Astrocyte of the hippocampus (primary cell): Measurements from ENCODE around the gene ATP8B1.
"Not testable (repeated sequence)": the region's sequence is repeated elsewhere in the genome, so short reads cannot be mapped to it uniquely, and the experiment has no call there.

ENCODE experiments used
- DNase-seq: peaks from one replicate; pipeline ENCODE4 v3.0.0; 2011; ENCODE audit warnings: low read depth, low spot score

The ATP8B1 gene

DNA sequence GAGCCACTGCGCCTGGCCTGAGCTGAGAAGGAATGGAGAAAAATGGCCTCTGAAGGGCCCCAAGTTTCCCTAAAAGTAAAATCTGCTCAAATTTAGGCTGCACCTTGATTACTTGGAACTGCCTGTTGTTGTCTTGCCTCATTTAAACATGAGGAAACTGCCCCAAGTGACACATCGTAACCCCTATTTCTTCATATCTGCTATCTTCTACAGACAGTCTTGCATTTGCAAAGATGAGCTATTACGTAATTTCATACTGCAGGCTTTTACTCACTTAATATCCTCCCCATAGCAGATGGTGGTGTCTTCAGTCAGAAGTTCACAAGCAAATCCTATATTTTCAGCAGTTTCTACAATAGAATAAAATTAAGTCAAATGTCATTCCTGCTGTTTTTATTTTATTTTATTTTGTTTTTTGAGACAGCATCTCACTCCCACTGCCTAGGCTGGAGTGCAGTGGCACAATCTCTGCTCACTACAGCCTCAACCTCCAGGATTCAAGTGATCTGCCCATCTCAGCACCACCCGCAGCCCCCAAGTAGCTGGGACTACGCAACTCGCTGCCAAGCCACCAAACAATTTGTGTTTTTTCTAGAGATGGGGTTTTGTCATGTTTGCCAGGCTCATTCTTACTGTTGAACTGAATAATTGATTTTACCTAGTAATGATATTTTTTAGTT, 136.2 kb downstream of the ATP8B1 start:
- no peak for DNase-seq

DNA sequence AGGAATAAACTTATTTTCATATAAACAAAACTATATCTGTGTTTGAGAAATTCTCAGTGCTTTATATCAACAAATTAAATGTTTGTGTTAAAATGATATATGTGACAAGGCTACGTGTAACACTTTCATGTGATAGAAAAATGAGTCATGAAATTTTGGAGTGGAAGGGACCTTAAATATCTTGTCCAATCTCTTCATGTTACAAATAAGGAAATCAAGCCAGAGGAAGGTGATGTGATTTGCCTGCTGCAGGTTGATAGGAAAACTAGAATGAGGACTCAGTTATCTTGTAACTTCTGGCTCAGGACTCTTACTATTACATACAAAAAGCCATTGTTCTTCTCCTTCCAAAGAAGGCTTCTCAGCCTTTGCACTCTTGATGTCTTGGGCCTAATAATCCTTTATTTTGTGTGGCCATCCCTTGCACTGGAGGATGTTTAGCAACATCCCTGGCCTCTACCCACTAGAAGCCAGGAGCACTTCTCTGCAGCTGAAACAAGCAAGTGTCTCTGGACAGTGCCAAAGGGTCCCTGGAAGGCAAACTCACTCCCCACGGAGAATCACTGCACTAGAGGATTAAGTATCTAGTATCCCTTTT, 138.4 kb downstream of the ATP8B1 start:
- DNase-seq, result no peak

DNA sequence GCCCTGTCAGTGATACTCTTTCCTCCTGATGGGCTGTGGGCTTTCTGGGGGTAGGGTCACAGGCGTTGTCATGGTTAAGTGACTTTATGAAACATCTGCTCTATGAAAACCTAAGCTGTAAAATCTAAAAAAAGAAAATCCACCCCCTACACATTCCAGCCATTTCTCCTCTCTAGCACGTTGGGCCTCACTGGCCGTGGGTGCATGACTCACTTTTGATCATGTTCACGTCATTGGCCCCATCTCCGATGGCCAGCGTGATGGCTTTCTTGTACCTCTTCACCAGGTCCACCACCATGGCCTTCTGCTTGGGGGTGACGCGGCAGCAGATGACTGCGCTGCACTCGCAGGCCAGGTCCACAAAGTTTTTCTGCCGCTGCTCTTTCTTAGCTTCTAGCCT, 142.2 kb downstream of the ATP8B1 start:
- peak; percentile 42 for DNase-seq

DNA sequence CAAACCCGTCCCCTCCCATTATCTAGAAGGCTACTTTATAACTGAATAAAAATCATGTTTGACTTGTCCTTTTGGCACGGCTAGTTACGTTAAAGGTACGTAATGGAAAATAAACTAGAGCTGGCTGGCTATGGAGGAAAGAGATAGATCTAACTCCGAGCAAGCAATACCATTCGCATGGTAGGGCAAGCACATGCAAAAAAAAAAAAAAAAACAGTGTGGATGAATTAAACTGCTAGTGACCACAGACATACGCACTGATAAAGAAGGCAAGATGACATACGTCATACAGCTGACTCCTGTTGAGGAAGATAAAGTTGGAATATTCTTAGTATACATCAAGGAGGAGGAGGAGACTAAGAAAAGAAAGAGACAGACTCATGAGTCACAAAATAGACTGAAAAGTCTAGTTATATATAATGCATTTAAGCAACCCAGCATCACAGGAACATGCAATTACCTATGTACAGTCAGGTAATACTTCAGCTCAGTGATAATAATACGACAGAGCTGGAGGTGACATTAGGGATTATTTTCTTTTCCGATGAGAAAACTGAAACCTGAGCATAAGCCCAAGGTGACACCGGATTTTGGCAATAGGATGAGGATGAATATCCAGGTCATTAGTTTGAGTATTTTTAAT, 143.5 kb downstream of the ATP8B1 start:
- DNase-seq, result no peak

DNA sequence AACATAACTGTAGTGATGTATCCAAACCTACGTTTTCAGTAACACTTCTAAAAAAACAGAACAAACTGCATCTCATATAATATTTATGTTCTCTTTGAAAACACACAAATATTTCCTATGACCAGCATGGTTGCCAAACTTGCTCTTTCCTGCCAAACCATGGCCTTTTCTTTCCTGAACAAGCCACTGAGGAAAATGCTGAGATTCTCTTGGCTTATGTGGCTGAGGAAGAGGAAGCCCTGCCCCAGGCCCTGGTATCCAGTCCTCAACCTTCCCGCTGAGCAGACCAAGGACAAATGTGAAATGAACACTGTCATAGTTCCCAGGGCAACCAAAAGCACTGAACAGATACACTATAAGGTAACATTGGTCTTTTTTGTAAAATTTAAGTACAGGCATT, 145.6 kb downstream of the ATP8B1 start:
- DNase-seq, result no peak

DNA sequence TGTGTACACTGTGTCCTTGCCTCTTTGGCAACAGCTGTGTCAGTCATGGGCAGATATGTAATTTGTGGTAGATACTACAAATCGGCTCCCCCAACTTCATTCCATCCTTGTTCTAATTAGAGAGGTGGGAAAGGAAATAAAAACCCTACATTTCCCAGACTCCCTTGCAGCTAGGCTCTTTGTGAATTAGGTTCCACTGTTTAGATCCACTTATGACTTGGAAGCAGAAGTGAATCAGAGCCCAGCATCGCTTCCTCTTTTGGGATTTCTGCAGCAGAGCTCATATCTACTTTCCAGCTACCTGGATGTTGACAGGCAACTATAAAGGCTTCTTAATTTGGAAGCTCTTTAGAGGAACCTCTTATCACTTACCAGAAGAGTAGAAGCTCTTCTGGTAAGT, 147.4 kb downstream of the ATP8B1 start:
- DNase-seq, result no peak

DNA sequence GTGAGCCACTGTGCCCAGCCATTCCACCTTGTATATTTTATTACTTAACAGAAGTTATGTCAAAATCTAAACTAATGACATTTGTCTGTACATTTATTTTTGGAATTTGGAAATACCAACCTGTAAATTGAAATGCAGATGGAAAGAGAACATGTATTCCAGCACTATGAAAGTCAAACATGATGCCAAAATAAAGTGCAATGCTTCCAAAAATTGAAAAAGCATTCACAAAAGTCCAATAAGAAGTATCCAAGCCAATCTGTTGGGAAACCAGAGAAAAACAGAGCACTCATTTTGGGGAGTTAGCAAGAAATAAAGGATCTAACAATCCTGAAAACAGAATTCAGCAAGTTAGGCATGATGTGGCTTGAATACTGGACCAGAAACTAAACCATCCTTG, 151.2 kb downstream of the ATP8B1 start:
- no peak for DNase-seq

DNA sequence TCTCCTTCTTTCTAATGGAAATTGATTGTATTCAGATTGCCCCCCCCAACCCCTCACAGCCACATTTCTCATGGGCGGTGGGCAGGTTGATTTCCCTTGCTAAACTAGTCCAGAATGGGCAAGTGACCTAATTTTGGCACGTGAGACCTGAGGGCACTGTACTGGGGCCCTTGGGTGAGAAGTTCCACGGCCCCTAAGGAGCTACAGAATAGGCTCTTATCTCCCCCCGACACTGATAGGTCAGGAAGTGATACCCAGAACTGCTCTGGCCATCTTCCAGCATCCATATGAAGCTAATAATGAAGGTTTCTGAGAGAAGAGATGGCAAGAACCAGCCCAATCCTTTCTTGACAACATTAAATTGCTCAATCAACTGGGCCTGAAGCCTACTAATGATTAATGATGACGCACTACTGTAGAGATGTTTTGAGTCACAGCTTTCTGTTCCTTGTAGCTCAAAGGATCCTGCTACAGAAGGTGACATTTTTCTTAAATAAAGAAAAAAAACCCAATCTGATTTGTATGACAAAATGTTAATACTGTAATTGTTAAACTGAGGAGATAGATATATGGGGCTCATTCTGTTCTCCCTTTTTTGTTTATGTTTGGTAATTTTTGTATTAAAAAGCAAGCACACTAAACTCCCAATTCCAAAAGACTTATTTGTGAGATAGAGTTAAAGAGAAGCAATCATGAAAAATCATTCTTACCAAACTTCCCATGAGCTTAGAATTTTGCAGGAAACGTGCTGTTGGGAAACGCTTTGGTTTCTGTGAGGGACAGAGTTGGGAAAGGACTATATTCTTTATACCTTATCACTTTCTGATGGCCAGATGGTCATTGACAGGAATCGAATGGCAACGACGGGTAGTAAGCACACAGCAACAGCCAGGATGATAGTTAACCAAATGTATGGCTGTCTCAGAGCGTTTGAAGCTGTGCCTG, 153.3 kb downstream of the ATP8B1 start:
- DNase-seq, result peak; percentile 37

DNA sequence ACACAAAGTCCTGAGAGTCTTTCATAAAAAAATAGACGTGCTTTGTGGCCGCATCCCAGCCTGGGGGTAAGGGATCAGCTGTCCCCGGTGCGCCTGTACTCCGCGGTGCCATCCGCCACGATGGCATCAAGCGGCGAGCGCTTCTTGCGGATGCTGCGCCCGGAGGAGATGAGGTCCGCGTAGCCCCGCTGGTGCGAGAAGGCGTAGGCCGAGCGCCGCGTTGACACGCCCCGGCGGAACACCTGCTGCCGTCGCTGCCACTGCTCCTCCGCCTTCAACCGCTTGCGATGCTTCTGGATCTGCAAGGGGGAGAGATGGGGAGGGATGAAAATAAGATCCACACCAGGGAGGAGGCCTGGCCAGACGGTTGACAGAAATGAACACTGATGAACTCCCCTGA, 154.7 kb downstream of the ATP8B1 start:
- no peak for DNase-seq

DNA sequence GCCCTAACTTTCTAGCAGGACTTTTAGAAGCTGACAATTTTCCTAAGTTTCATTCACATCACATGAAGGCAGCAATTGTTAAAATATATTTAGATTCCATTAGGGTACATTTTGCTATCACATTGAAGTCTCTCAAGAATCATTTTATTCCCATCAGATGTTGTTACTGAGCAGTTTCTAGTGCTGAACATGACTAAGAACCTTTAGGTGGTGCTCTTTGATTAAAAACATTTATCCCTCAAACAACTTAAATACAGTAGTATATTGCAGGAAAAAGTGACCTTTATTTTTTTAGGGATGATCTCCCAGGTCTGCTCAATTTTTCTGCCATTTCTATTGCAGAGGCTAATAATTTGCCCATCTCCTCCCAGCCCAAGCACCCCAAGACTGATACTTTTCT, 158.6 kb downstream of the ATP8B1 start:
- DNase-seq, result no peak

DNA sequence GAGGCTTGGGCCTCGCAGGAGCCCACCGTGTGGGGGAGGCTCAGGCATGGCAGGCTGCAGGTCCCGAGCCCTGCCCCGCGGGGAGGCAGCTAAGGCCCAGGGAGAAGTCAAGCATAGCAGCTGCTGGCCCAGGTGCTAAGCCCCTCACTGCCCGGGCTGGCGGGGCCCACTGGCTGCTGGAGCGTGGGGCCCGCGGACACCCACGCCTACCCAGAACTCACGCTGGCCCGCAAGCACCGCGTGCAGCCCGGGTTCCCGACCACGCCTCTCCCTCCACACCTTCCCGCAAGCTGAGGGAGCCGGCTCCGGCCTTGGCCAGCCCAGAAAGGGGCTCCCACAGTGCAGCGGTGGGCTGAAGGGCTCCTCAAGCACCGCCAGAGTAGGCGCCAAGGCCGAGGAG, 159.4 kb downstream of the ATP8B1 start:
- not testable (repeated sequence) for DNase-seq

DNA sequence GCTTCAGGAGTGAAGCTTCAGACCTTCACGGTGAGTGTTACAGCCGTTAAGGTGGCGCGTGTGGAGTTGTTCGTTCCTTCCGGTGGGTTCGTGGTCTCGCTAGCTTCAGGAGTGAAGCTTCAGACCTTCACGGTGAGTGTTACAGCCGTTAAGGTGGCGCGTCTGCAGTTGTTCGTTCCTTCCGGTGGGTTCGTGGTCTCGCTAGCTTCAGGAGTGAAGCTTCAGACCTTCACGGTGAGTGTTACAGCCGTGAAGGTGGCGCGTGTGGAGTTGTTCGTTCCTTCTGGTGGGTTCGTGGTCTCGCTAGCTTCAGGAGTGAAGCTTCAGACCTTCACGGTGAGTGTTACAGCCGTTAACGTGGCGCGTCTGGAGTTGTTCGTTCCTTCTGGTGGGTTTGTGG, 160.7 kb downstream of the ATP8B1 start:
- DNase-seq, result not testable (repeated sequence)

DNA sequence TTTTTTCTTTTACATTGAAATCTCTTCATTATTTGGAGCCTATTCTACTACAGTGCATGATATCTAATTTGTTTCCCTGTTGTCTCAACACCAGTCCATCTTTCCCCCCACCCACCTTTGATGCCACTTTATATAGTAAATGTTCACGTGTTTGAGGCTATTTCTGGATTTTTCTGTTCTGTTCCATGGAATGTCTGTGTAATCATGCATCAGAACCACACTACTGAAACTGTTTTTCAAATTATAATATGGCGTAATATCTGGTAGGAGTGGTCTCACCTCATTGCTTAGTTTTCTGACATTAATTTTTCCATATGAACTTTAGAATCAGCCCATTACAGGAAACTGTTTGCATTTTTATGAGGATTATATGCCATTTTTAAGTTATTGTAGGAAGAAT, 162.4 kb downstream of the ATP8B1 start:
- DNase-seq, result no peak

DNA sequence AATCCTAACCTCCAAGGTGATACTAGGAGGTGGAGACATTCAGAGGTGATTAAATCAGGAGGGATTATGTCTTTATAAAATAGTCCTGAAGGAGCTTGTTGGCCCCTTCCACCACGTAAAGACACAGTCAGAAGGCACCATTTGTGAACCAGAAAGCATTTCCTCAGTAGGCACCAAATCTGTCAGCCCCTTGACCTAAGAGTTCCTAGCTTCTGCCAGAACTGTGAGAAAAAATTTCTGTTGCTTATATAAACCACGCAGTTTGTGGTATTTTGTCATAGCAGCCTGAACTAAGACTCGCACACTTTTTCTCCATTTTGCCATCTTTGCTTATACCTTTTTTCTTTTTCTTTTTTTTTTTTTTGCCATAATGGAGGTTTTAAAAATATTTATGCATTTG, 162.9 kb downstream of the ATP8B1 start:
- DNase-seq, result no peak

DNA sequence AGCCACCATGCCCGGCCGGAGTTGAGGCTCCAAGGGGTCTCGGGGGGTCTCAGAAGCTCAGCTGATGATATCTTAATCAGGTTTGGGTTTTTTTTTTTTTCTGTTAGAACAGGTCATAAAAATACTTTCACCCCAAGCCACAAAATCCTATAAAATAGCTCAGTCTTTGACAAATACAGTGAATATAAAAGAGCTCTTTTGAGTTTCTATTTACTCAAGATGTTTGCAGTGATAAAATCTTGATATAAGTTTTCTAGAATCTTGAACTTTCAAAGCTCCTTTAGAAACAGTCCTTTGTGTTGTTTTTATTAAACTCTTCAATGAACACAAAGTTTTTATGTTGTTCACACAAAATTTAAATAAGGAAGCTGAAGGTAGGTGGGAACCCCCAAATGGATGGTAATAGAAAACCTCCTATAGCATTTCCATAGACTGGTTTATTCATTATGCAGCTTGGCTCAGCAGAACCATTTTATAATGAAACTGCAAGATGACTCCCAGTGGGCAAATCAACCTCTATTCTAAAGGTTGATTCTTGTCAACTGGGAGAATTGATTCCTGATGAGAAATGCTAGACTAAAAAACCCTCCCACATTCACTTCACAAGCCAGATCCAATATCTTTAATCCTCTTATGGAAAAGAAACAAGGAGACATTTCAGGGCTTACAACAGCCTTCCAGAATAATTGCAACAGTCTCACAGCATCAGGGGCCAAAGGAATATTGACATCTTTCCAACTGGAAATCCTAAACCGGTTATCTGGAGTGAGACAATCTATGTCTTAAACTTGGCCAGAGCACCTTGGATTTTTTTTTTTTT, 167.9 kb downstream of the ATP8B1 start:
- DNase-seq, result no peak

DNA sequence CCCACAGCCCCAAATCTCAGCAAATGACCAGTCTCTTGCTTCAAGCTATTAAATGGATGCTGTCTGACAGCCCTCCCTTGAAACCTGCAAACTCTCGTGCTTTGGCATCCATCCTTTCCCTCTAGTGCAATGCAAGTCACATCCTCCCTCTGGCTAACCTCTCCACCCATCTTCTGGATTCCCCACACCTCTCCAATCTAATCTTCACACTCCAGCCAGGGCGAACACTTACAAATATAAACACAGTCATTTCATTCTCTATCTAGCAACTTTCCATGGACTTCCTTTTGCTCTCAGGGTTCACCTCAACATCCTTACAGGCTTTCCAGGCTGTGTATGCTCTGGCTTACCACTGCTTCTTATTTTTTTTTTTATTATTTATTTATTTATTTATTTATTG, 171.4 kb downstream of the ATP8B1 start:
- no peak for DNase-seq

DNA sequence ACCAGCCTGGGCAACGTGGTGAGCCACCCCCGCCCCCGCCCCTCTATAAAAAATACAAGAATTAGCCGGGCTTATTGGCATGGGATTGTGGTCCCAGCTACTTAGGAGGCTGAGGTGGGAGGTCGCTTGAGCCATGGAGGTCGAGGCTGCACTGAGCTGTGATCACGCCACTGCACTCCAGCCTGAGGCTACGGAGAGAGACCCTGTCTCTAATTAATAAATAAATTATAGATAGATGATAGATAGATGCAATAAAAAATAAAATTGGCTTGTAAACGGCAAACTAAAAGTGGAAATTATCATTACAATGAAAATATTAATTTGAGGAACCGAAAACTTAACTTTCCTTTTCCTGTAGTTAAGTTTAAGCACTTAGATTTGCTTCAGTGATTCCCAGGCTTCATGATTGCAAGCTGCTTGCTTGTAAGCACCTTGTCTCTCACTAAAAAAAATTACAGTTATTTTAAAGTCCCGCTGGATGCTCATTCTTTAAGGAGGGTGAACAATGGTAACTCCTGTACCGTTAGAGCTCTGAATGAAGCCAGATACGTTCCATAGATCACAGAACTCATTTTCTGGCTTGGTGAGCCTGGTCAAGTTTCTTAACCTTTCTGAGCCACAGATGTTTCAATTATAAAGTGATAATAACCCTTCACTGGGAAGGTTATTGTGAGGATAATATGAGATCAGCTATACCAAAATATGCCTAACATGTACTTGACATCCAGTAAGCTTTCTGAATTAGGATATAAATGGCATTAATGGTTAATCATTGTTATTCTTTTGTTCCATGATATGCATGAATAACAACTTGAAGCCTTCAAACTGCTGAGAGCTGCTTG, 172.1 kb downstream of the ATP8B1 start:
- no peak for DNase-seq

DNA sequence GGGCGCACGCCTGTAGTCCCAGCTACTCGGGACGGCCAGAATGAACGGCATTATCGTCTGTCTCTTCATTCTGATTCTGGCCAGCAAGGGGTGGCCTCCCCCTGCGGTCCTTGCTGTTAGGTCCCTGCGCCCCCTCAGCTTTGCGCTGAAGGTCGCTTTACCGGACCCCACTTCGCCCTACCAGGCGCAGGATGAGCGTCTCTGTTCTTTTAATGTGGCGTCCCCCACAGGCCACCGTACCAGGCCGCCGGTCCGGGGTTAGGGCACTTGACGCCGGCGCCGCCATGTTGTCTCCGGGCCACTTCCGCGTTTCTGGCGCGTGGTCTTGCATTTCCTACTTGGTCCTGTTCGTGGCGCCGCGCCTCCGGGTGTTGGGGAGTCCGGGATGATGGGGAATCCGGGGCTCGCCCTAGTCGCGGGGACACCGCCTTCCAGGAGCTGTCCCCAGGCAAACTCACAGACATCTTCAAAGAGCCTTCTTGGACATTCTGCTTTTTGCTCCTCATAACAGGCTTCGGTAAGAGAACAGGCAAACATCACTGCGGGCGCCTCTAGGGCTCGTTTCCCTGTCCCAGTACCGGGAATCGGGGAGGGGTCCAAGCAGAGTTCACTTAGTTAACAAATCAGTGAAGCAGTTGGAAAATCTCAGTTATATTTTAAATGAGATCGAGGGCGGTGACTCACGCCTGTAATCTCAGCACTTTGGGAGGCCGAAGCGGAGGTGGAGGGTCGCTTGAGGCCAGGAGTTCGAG, 172.9 kb downstream of the ATP8B1 start:
- DNase-seq, result peak; percentile 98

DNA sequence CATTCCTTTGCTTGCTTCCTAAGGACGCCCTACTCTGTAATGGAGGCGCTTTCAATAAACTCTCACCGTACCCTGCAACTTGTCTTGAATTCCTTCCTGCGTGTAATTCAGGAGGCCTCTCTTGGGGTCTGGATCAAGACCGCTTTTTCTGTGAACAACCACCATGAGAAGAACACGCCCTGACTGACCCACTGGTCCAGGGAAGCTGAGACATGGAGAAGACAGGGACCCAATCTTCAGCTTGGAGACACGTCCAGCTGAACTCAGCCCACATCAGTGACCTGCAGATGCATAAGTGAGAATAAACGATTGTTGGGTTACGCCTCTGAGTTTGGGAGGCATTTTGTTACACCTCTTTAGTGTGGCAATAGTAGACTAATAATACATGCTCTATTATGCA, 173.7 kb downstream of the ATP8B1 start:
- DNase-seq, result no peak

DNA sequence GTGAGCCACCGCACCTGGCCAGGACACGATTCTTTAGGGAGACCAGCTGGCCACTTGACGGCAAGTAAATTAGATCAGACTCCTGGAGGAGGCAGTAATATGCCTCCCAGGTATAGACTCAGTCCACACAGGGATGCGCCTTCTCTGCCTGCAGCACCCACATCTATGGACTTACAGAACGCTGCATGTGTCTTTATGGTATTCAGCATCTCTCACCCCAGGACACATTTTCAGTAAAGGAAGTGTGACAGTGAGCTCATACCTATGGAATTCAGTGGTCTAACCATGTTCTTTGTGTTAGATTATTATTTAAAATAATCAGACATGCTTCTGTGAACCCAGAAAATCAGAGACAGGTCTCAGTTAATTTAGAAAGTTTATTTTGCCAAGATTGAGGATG, 175.6 kb downstream of the ATP8B1 start:
- DNase-seq, result peak; percentile 63
